Uterine smooth muscle cell (primary cell): Measurements from ENCODE around the gene KRT15. TPM values are rescaled to one million over a fixed set of nuclear protein-coding genes. Genes with fewer than 3 reads are reported as not detected.

Experiments
- total RNA-seq: library from RNA; depleted of rRNA; stranded (reverse); fragments of >200 nt; gene quantifications from 2 replicates; pipeline ENCODE4 v1.2.3, GENCODE V29; 2014

KRT15 gene
- total RNA-seq, result 5.7 and 15.3 TPM in 2 replicates

GRCh38 chr17:41518789-41519449, at the start of gene KRT15:
Gene KRT15, minus strand, starts transcription at chr17:41518890. Its CDS starts 63 bp downstream, at chr17:41518827.

GRCh38 chr17:41505007-41505808, 13.5 kb downstream of the KRT15 start, which contains the start of gene KRT13:
Gene KRT13, minus strand, starts transcription at chr17:41505612. Its CDS starts 62 bp downstream, at chr17:41505550.

GRCh38 chr17:41489531-41489930, 29.2 kb downstream of the KRT15 start, which contains the start of gene KRT36:
Gene KRT36, minus strand, starts transcription at chr17:41489910. Its CDS starts 46 bp downstream, at chr17:41489864.

GRCh38 chr17:41481036-41481435, 37.7 kb downstream of the KRT15 start, which contains the start of gene KRT35:
Gene KRT35, minus strand, starts transcription at chr17:41481151. Its CDS starts 54 bp downstream, at chr17:41481097.

GRCh38 chr17:41466988-41467387, 51.7 kb downstream of the KRT15 start, which contains the start of gene KRT32:
Gene KRT32, minus strand, starts transcription at chr17:41467386. Its CDS starts 61 bp downstream, at chr17:41467325.

Other genes with a start within 250 kb of the KRT15 start
- gene KRTAP9-7, start 243.2 kb downstream of the KRT15 start, total RNA-seq, result not detected in 2 replicates
- not detected in 2 replicates for gene KRTAP29-1, start 216.0 kb downstream of the KRT15 start, total RNA-seq
- gene KRTAP16-1, start 209.6 kb downstream of the KRT15 start, total RNA-seq, result not detected in 2 replicates
- 0.12 and 0.33 TPM in 2 replicates for gene KRTAP17-1, start 203.2 kb downstream of the KRT15 start, total RNA-seq
- not detected in 2 replicates for gene KRT33A, start 168.1 kb downstream of the KRT15 start, total RNA-seq
- 1.1 and 2.7 TPM in 2 replicates for gene KRT33B, start 149.1 kb downstream of the KRT15 start, total RNA-seq
- gene KRT34, start 136.6 kb downstream of the KRT15 start, total RNA-seq, result 133 and 203 TPM in 2 replicates
- gene KRT31, start 121.3 kb downstream of the KRT15 start, total RNA-seq, result not detected in 2 replicates
- not detected in 2 replicates for gene KRT37, start 94.3 kb downstream of the KRT15 start, total RNA-seq
- gene KRT38, start 77.9 kb downstream of the KRT15 start, total RNA-seq, result under 0.01 and 0.11 TPM in 2 replicates
- gene KRT32, start 51.5 kb downstream of the KRT15 start, total RNA-seq, result not detected in 2 replicates
- gene KRT35, start 37.7 kb downstream of the KRT15 start, total RNA-seq, result not detected in 2 replicates
- gene KRT36, start 29.0 kb downstream of the KRT15 start, total RNA-seq, result 0.11 and 0.12 TPM in 2 replicates
- gene KRT13, start 13.3 kb downstream of the KRT15 start, total RNA-seq, result 0.25 and 0.55 TPM in 2 replicates
- gene KRT19, start 9.4 kb upstream of the KRT15 start, total RNA-seq, result 1,363 and 1,718 TPM in 2 replicates
- not detected in 2 replicates for gene KRT9, start 53.2 kb upstream of the KRT15 start, total RNA-seq
- not detected in 2 replicates for gene KRT14, start 68.0 kb upstream of the KRT15 start, total RNA-seq
- gene KRT16, start 93.9 kb upstream of the KRT15 start, total RNA-seq, result 0.12 and 0.22 TPM in 2 replicates
- 1.00 and 1.5 TPM in 2 replicates for gene KRT17, start 105.7 kb upstream of the KRT15 start, total RNA-seq
- 134 and 145 TPM in 2 replicates for gene EIF1, start 170.0 kb upstream of the KRT15 start, total RNA-seq
- gene GAST, start 193.4 kb upstream of the KRT15 start, total RNA-seq, result not detected in 2 replicates
- under 0.01 TPM in 1 of 2 replicates, not detected in the other for gene HAP1, start 215.8 kb upstream of the KRT15 start, total RNA-seq